ENCODE data around the gene SHMT2. TPM values are rescaled to one million over a fixed set of nuclear protein-coding genes. Genes with fewer than 3 reads are reported as not detected.

The SHMT2 gene
- total RNA-seq, 1 experiment from 2014 or later, result 210 TPM

DNA sequence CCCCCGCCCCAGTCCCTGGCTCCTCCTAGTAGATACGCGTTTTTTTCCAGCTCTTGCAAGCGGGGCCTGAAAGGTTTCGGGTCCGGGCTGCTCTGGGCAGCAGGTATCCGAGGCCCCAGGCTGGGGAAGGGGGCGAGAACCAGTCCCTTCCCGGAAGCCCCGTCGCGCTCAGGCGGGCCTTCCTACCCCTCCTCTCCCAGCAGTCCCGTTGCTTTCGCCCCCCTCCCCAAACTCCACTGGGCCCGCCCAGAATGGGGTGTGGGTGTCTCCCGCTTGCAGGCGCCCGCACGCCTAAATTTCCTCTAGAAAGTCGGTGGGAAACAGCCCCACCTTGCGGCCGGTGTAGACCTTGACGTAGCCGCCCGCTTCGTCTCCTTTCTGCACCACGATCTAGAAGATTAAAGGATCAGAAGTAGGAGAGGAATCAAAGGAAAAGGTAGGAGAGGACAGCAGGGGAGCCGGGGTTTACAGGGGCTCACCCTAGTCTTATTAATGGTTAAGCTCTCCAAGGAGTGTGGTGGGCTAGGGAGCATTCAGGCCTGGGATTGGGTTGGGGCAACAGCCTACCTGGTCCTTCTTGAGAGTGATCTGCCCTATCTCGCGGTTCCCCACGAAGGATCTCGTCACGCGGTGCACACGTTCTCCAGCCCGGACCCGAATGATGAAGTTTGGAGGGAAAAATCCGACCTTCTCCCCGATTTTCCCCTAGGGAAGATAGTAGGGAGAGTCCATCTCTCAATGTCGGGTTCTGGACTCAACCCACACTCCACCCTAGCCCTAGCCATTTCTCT lies 14.2 kb downstream of the SHMT2 start:
- Histone ChIP-seq H3K79me2 (ENCODE audit: low read length) (no peaks in the 10 kb centered on the region), H3K27ac (ENCODE audit: low read length) (no peak overlapping the region), H3K9me2 (replicated peaks; ENCODE audit: low read length) (no peaks in the 10 kb centered on the region), H3K9ac (ENCODE audit: low read length) (no peak overlapping the region), H2AFZ (ENCODE audit: low read length) (peak overlapping the region; percentile 86), H3K9me3 (ENCODE audit: low read length) (no peaks in the 10 kb centered on the region), H3K36me3 (ENCODE audit: low read depth, low read length) (no peaks in the 10 kb centered on the region), H4K20me1 (ENCODE audit: low read length) (no peaks in the 10 kb centered on the region), H3K4me2 (ENCODE audit: low read length) (peak overlapping the region; percentile 99), H3F3A (ENCODE audit: low read length, unreplicated experiment) (no peaks in the 10 kb centered on the region), H3K4me3 (ENCODE audit: low read length) (peak overlapping the region; percentile 68), H3K27me3 (ENCODE audit: low read length) (peaks cover 16% of the 10 kb centered on the region), H3K4me1 (ENCODE audit: insufficient read depth, low read length) (peaks cover 31% of the 10 kb centered on the region)
- no TSS peak for BruUV-seq (replicated peaks)
- TF ChIP-seq EZH2phosphoT487 (IDR thresholded peaks at IDR 0.05; ENCODE audit: borderline replicate concordance, low read length), result no peak
- TF ChIP-seq, protein P1, sequence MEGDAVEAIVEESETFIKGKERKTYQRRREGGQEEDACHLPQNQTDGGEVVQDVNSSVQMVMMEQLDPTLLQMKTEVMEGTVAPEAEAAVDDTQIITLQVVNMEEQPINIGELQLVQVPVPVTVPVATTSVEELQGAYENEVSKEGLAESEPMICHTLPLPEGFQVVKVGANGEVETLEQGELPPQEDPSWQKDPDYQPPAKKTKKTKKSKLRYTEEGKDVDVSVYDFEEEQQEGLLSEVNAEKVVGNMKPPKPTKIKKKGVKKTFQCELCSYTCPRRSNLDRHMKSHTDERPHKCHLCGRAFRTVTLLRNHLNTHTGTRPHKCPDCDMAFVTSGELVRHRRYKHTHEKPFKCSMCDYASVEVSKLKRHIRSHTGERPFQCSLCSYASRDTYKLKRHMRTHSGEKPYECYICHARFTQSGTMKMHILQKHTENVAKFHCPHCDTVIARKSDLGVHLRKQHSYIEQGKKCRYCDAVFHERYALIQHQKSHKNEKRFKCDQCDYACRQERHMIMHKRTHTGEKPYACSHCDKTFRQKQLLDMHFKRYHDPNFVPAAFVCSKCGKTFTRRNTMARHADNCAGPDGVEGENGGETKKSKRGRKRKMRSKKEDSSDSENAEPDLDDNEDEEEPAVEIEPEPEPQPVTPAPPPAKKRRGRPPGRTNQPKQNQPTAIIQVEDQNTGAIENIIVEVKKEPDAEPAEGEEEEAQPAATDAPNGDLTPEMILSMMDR (conservative IDR thresholded peaks at IDR 0.05; ENCODE audit: low read depth, low read length), result peak; percentile 84
- peak; percentile 88 for DNase-seq
- peak; percentile 23 for ATAC-seq
- ChIA-PET CTCF (interaction anchor here (0.6 to 2.1 kb wide), 9 partner anchors 14 to 242 kb away, joined by 3 to 24 read pairs (median 5); partner anchors contain the start of gene SHMT2), POLR2A (ENCODE audit: unreplicated experiment) (no interaction called here)
- intact Hi-C loops (cut with micrococcal nuclease), result loop anchor here (1.0 kb wide), 1 partner anchor 29 kb away; no protein-coding TSS in a partner anchor

DNA sequence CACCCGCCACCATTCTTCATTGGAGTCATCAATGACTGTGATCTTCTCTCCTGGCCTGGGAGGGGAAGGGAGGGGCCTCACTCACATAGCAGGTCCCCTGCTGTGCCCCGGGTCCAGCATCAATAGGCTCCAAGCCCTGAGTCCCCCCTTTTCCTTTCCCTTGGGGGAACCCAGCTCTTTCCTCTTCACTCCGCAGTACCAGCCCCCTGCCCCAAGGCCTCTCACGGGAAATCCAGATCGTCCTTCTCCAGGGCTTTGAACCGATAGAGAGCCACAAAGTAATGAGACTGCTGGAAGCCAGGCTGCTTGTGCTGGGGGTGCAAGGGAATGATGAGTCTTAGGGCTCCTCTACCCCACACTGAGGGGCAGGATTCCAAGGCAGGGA lies 14.8 kb downstream of the SHMT2 start:
- Histone ChIP-seq H3K27ac (ENCODE audit: low read length) (no peak overlapping the region), H3K27me3 (ENCODE audit: low read length) (peaks cover 16% of the 10 kb centered on the region), H3K9me3 (ENCODE audit: low read length) (no peaks in the 10 kb centered on the region), H3K79me2 (ENCODE audit: low read length) (no peaks in the 10 kb centered on the region), H3K4me2 (ENCODE audit: low read length) (no peak overlapping the region), H3K9me2 (replicated peaks; ENCODE audit: low read length) (no peaks in the 10 kb centered on the region), H3K4me1 (ENCODE audit: insufficient read depth, low read length) (peaks cover 27% of the 10 kb centered on the region), H4K20me1 (ENCODE audit: low read length) (no peaks in the 10 kb centered on the region), H3K36me3 (ENCODE audit: low read depth, low read length) (no peaks in the 10 kb centered on the region), H2AFZ (ENCODE audit: low read length) (no peak overlapping the region), H3K4me3 (ENCODE audit: low read length) (no peak overlapping the region), H3K9ac (ENCODE audit: low read length) (no peak overlapping the region), H3F3A (ENCODE audit: low read length, unreplicated experiment) (no peaks in the 10 kb centered on the region)
- CTCF ChIA-PET, result no interaction called here
- intact Hi-C loops (cut with micrococcal nuclease), result no loop called here
- DNase-seq, result no peak
- POLR2A ChIA-PET (ENCODE audit: unreplicated experiment), result no interaction called here
- no peak for ATAC-seq
- BruUV-seq (replicated peaks), result no TSS peak
- TF ChIP-seq EZH2 (IDR thresholded peaks at IDR 0.05; ENCODE audit: low read length, unreplicated experiment), result no peak
- no peak for TF ChIP-seq EZH2phosphoT487 (IDR thresholded peaks at IDR 0.05; ENCODE audit: borderline replicate concordance, low read length)
- TF ChIP-seq, protein P1 (conservative IDR thresholded peaks at IDR 0.05; ENCODE audit: low read depth, low read length), result no peak

DNA sequence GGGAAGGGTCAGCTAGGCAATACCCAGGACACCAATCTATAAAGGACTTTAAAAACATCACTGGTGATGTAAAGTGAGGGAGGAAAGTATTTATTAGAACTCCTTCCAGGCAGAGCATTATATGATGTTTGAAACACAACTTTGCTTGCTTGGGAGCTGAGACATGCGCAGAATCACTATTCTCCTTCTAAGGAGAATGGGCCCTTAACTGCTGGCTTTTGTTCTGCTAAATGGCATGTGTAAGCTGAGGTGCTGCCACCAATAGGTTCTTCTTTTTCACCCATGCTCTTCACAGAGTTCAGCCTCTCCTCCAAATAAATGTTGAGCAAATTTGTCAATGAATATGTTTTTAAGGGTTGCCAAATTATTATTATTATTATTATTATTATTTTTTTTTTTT lies 17.5 kb downstream of the SHMT2 start:
- no peak overlapping the region for H2AFZ ChIP-seq (ENCODE audit: low read length)
- no peaks in the 10 kb centered on the region for H3K36me3 ChIP-seq (ENCODE audit: low read depth, low read length)
- no peaks in the 10 kb centered on the region for H3K9me2 ChIP-seq (replicated peaks; ENCODE audit: low read length)
- H3K79me2 ChIP-seq (ENCODE audit: low read length), result no peaks in the 10 kb centered on the region
- DNase-seq, result no peak
- H3K4me2 ChIP-seq (ENCODE audit: low read length), result no peak overlapping the region
- CTCF ChIA-PET, result no interaction called here
- no peak overlapping the region for H3K9ac ChIP-seq (ENCODE audit: low read length)
- POLR2A ChIA-PET (ENCODE audit: unreplicated experiment), result no interaction called here
- no peak for ATAC-seq
- H3K9me3 ChIP-seq (ENCODE audit: low read length), result no peaks in the 10 kb centered on the region
- no TSS peak for BruUV-seq (replicated peaks)
- H4K20me1 ChIP-seq (ENCODE audit: low read length), result no peaks in the 10 kb centered on the region
- H3K4me3 ChIP-seq (ENCODE audit: low read length), result no peak overlapping the region
- H3F3A ChIP-seq (ENCODE audit: low read length, unreplicated experiment), result no peaks in the 10 kb centered on the region
- no peak overlapping the region for H3K27ac ChIP-seq (ENCODE audit: low read length)
- peaks cover 7% of the 10 kb centered on the region for H3K4me1 ChIP-seq (ENCODE audit: insufficient read depth, low read length)
- peaks cover 7% of the 10 kb centered on the region for H3K27me3 ChIP-seq (ENCODE audit: low read length)
- no peak for TF ChIP-seq EZH2phosphoT487 (IDR thresholded peaks at IDR 0.05; ENCODE audit: borderline replicate concordance, low read length)
- TF ChIP-seq EZH2 (IDR thresholded peaks at IDR 0.05; ENCODE audit: low read length, unreplicated experiment), result no peak
- TF ChIP-seq, protein P1 (conservative IDR thresholded peaks at IDR 0.05; ENCODE audit: low read depth, low read length), result no peak
- intact Hi-C loops (cut with micrococcal nuclease), result no loop called here
